ENCODE measurements around the gene MPDZ.

DNA sequence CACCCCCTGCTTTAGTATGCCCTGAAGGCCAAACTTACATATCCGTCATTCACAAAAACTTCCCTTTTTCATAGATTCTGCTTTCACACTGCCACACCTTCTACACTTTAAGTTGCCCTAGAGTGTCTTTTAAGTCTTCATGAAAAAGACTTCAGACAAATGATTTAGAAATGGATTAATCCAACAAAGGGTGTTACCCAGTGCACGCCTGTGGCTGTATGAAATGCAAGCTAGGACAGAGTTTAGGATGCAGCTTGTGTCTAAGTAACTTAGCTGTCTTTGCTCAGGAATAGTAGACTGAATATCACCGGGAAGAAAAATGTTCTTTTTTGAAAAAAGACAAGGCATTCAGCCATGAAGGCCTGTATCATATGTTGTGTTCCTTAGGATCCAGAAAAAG lies 210.0 kb downstream of the MPDZ start:
- TF ChIP-seq POLR2A (IDR thresholded peaks at IDR 0.05; ENCODE audit: low read length) = no peak
- no peak for TF ChIP-seq GATA1 (IDR thresholded peaks at IDR 0.05; ENCODE audit: low read depth, low read length)

Measured in erythroblast (primary cell).